ENCODE data around the gene GPR55. TPM values are rescaled to one million over a fixed set of nuclear protein-coding genes. Genes with fewer than 3 reads are reported as not detected.

GPR55 gene
- total RNA-seq, 1 donor from 2014 or later = not detected

DNA sequence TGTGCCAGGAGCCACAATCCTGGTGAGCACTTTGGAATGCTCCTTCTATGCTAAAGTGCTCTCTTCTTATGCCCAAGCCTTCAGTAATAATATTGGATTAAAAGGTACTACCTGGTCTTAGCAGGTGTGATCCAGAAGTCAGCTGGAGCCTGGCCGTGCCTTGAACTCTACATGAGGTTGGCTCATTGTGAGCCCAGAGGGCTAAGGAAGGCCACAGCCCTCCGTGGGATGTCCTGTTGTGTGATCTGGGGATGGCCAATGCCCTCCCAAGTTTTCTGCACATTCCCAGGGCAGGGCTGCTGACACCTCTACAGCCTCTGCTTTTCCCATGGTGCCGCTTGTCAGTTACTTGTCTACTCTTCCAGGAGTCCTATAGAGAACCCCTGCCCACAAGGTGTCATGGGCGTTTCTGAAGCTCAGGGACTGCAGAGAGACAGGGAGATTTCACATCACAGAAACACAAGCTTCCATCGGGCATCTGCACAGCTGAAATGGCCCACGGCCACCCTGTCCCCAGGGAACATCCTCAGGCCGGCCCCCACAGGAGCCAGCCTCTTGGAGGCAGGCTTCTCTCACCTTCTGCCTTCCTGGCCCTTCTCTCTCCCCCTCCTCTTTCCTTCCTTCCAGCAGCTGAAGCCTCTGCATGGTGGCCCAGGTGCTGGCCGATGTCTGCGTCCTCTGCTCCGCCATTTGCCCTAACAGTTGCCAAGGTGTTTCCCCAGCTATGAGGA is 27.3 kb upstream of the GPR55 start:
- Histone ChIP-seq H3K9me3 (ENCODE audit: low read depth) (no peaks in the 10 kb centered on the region), H3F3A (ENCODE audit: low read depth) (peaks cover 9% of the 10 kb centered on the region), H3K4me1 (peaks cover 6% of the 10 kb centered on the region), H3K9ac (no peak overlapping the region), H3K79me2 (ENCODE audit: low read depth) (no peaks in the 10 kb centered on the region), H3K4me2 (no peak overlapping the region), H3K4me3 (no peak overlapping the region), H3K36me3 (no peaks in the 10 kb centered on the region), H3K27me3 (peaks cover 14% of the 10 kb centered on the region), H4K20me1 (ENCODE audit: low read depth) (no peaks in the 10 kb centered on the region), H2AFZ (replicated peaks) (no peak overlapping the region), H3K27ac (no peak overlapping the region)
- H3K4me1 Mint-ChIP-seq = peaks cover 6% of the 10 kb centered on the region
- TF ChIP-seq, protein P1, sequence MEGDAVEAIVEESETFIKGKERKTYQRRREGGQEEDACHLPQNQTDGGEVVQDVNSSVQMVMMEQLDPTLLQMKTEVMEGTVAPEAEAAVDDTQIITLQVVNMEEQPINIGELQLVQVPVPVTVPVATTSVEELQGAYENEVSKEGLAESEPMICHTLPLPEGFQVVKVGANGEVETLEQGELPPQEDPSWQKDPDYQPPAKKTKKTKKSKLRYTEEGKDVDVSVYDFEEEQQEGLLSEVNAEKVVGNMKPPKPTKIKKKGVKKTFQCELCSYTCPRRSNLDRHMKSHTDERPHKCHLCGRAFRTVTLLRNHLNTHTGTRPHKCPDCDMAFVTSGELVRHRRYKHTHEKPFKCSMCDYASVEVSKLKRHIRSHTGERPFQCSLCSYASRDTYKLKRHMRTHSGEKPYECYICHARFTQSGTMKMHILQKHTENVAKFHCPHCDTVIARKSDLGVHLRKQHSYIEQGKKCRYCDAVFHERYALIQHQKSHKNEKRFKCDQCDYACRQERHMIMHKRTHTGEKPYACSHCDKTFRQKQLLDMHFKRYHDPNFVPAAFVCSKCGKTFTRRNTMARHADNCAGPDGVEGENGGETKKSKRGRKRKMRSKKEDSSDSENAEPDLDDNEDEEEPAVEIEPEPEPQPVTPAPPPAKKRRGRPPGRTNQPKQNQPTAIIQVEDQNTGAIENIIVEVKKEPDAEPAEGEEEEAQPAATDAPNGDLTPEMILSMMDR (IDR thresholded peaks at IDR 0.05) = no peak
- TF ChIP-seq EZH2 (IDR thresholded peaks at IDR 0.05) (no peak), EZH2phosphoT487 (IDR thresholded peaks at IDR 0.05) (no peak)
- no peaks in the 10 kb centered on the region for H3K36me3 Mint-ChIP-seq
- H3K9me3 Mint-ChIP-seq = peaks cover 2% of the 10 kb centered on the region
- no peak overlapping the region for H3K4me3 Mint-ChIP-seq
- DNase-seq (ENCODE audit: low spot score) = no peak
- H3K27me3 Mint-ChIP-seq (ENCODE audit: insufficient read depth, low read depth) = peaks cover 4% of the 10 kb centered on the region
- no peak overlapping the region for H3K27ac Mint-ChIP-seq

DNA sequence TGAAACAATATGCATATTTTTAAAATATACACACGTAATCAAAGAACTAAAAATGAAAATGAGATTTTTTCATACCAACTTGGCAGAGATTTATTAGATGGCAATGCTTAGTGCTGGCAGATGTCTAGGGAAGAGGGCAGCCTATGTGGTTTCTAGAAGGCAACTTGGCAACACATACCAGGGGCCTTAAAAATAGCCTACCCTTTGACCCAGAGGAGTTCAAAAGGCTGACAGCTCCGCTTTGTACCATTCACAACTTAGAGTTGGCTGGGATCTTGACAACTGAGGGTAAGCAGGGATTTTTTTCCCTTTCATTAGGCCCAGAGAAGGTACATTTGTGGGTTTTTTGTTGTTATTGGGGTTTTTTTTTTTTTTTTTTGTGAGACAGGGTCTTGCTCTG is 26.4 kb upstream of the GPR55 start:
- peaks cover 2% of the 10 kb centered on the region for H3K27me3 Mint-ChIP-seq (ENCODE audit: insufficient read depth, low read depth)
- Histone ChIP-seq H4K20me1 (ENCODE audit: low read depth) (no peaks in the 10 kb centered on the region), H3K4me1 (no peaks in the 10 kb centered on the region), H3K9me3 (ENCODE audit: low read depth) (no peaks in the 10 kb centered on the region), H3K27ac (no peak overlapping the region), H2AFZ (replicated peaks) (no peak overlapping the region), H3F3A (ENCODE audit: low read depth) (peaks cover 1% of the 10 kb centered on the region), H3K4me2 (no peak overlapping the region), H3K79me2 (ENCODE audit: low read depth) (no peaks in the 10 kb centered on the region), H3K36me3 (no peaks in the 10 kb centered on the region), H3K9ac (no peak overlapping the region), H3K27me3 (peaks cover 4% of the 10 kb centered on the region), H3K4me3 (no peak overlapping the region)
- H3K9me3 Mint-ChIP-seq = peaks cover 2% of the 10 kb centered on the region
- H3K4me3 Mint-ChIP-seq = no peak overlapping the region
- TF ChIP-seq EZH2phosphoT487 (IDR thresholded peaks at IDR 0.05) (no peak), EZH2 (IDR thresholded peaks at IDR 0.05) (no peak)
- TF ChIP-seq, protein P1 (IDR thresholded peaks at IDR 0.05) = no peak
- no peaks in the 10 kb centered on the region for H3K36me3 Mint-ChIP-seq
- no peak for DNase-seq (ENCODE audit: low spot score)
- no peak overlapping the region for H3K27ac Mint-ChIP-seq
- H3K4me1 Mint-ChIP-seq = no peaks in the 10 kb centered on the region

DNA sequence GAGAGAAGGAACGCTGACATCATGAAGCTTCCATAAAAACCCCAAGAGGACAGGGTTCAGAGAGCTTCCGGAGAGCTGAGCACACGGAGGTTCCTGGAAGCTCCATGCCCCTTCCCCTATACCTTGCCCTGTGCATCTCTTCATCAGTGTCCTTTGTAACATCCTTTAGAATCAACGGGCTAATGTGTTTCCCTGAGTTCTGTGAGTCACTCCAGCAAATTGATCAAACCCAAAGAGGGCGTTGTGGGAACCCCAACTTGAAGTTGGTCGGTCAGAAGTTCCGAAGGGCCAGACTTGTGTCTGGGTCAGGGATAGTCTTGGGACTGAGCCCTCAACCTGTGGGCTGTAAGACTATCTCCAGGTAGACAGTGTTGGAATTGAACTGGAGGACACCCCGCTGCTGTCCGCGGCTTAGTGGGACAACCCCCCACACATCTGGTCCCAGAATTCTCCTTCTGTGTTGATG is 25.9 kb upstream of the GPR55 start:
- Mint-ChIP-seq H3K36me3 (no peaks in the 10 kb centered on the region), H3K27me3 (ENCODE audit: insufficient read depth, low read depth) (peaks cover 2% of the 10 kb centered on the region), H3K27ac (no peak overlapping the region), H3K4me3 (no peak overlapping the region), H3K9me3 (peaks cover 2% of the 10 kb centered on the region), H3K4me1 (no peaks in the 10 kb centered on the region)
- H2AFZ ChIP-seq (replicated peaks) = no peak overlapping the region
- H3K9ac ChIP-seq = no peak overlapping the region
- no peaks in the 10 kb centered on the region for H3K27me3 ChIP-seq
- no peaks in the 10 kb centered on the region for H3K4me1 ChIP-seq
- no peak overlapping the region for H3K27ac ChIP-seq
- no peaks in the 10 kb centered on the region for H3K36me3 ChIP-seq
- DNase-seq (ENCODE audit: low spot score) = no peak
- H3K4me3 ChIP-seq = no peak overlapping the region
- H3K4me2 ChIP-seq = no peak overlapping the region
- H3K79me2 ChIP-seq (ENCODE audit: low read depth) = no peaks in the 10 kb centered on the region
- no peaks in the 10 kb centered on the region for H4K20me1 ChIP-seq (ENCODE audit: low read depth)
- H3F3A ChIP-seq (ENCODE audit: low read depth) = no peaks in the 10 kb centered on the region
- TF ChIP-seq EZH2 (IDR thresholded peaks at IDR 0.05) (no peak), EZH2phosphoT487 (IDR thresholded peaks at IDR 0.05) (no peak)
- TF ChIP-seq, protein P1 (IDR thresholded peaks at IDR 0.05) = no peak
- no peaks in the 10 kb centered on the region for H3K9me3 ChIP-seq (ENCODE audit: low read depth)

Measured in neural progenitor cell (in vitro differentiated cells).